Neural progenitor cell (in vitro differentiated cells): ENCODE data around the gene SRGAP3. TPM values are rescaled to one million over a fixed set of nuclear protein-coding genes. Genes with fewer than 3 reads are reported as not detected.

Source experiments
- DNase-seq: peaks from one replicate; pipeline ENCODE4 v3.0.0-alpha.2; 2016; ENCODE audit warnings: low spot score
- H2AFZ ChIP-seq: fragments of 200-600 bp; sonication (generic); replicated peaks from 2 replicates; pipeline ENCODE4 v1.6.1; 2016; ENCODE audit warnings: antibody characterized with exemption
- H3F3A ChIP-seq: fragments of 200-600 bp; sonication (generic); 2 replicates; pipeline ENCODE4 v1.6.1; 2016; ENCODE audit warnings: antibody characterized with exemption, low read depth
- H3K27ac ChIP-seq: fragments of 200-600 bp; sonication (generic); 2 replicates; pipeline ENCODE4 v1.5.1; 2016; ENCODE audit warnings: mild to moderate bottlenecking
- H3K27me3 ChIP-seq: fragments of 200-600 bp; sonication (generic); 2 replicates; pipeline ENCODE4 v1.6.1; 2016; ENCODE audit warnings: mild to moderate bottlenecking, moderate library complexity
- H3K36me3 ChIP-seq: fragments of 200-600 bp; sonication (generic); 2 replicates; pipeline ENCODE4 v1.5.1; 2016
- H3K4me1 ChIP-seq: fragments of 200-600 bp; sonication (generic); 2 replicates; pipeline ENCODE4 v1.6.1; 2016; ENCODE audit warnings: mixed run types
- H3K4me2 ChIP-seq: fragments of 200-600 bp; sonication (generic); 2 replicates; pipeline ENCODE4 v1.6.1; 2016
- H3K4me3 ChIP-seq: fragments of 200-600 bp; sonication (generic); 2 replicates; pipeline ENCODE4 v1.5.1; 2016
- H3K79me2 ChIP-seq: fragments of 200-600 bp; sonication (generic); 2 replicates; pipeline ENCODE4 v1.6.1; 2016; ENCODE audit warnings: low read depth
- H3K9ac ChIP-seq: fragments of 200-600 bp; sonication (generic); 2 replicates; pipeline ENCODE4 v1.6.1; 2016
- H3K9me3 ChIP-seq: fragments of 200-600 bp; sonication (generic); 2 replicates; pipeline ENCODE4 v1.5.1; 2016; ENCODE audit warnings: low read depth
- H4K20me1 ChIP-seq: fragments of 200-600 bp; sonication (generic); 2 replicates; pipeline ENCODE4 v1.6.1; 2016; ENCODE audit warnings: low read depth
- H3K27ac Mint-ChIP-seq: 3 replicates; pipeline ENCODE4 v1.8.0; 2021; ENCODE audit warnings: mixed read lengths
- H3K27me3 Mint-ChIP-seq: 2 replicates; pipeline ENCODE4 v1.8.0; 2022; ENCODE audit warnings: low read depth, mild to moderate bottlenecking, inconsistent platforms, moderate library complexity, mixed read lengths; ENCODE audit not compliant: insufficient read depth
- H3K36me3 Mint-ChIP-seq: 3 replicates; pipeline ENCODE4 v1.8.0; 2021; ENCODE audit warnings: mixed read lengths
- H3K4me1 Mint-ChIP-seq: 3 replicates; pipeline ENCODE4 v1.8.0; 2021; ENCODE audit warnings: mixed read lengths
- H3K4me3 Mint-ChIP-seq: 3 replicates; pipeline ENCODE4 v1.8.0; 2021; ENCODE audit warnings: mild to moderate bottlenecking, moderate library complexity, mixed read lengths
- H3K9me3 Mint-ChIP-seq: 3 replicates; pipeline ENCODE4 v1.8.0; 2020; ENCODE audit warnings: mixed read lengths
- CTCF ChIP-seq: fragments of 200-600 bp; sonication (generic); IDR thresholded peaks from 2 replicates; pipeline ENCODE4 v1.5.1; 2017; ENCODE audit warnings: antibody characterized with exemption, mild to moderate bottlenecking
- EZH2 ChIP-seq: fragments of 200-600 bp; sonication (generic); IDR thresholded peaks from 2 replicates; pipeline ENCODE4 v1.6.1; 2017; ENCODE audit warnings: antibody characterized with exemption, mild to moderate bottlenecking, moderate library complexity
- EZH2phosphoT487 ChIP-seq: fragments of 200-600 bp; sonication (generic); IDR thresholded peaks from 2 replicates; pipeline ENCODE4 v1.6.1; 2017; ENCODE audit warnings: antibody characterized with exemption
- total RNA-seq: library from RNA; depleted of rRNA; stranded (reverse); fragments of >200 nt; gene quantifications from 2 replicates; pipeline ENCODE4 v1.2.3, GENCODE V29; 2015; ENCODE audit warnings: low replicate concordance

Gene SRGAP3
- total RNA-seq, 1 donor from 2014 or later = 59.3 TPM

GRCh38 chr3:9136746-9137465 lies 112.5 kb downstream of the SRGAP3 start:
- H3K79me2 ChIP-seq = no peaks in the 10 kb centered on the region
- H3K4me2 ChIP-seq = peak overlapping the region; percentile 81
- H3K27ac ChIP-seq = no peak overlapping the region
- TF ChIP-seq CTCF = no peak
- TF ChIP-seq EZH2 = no peak
- no peak for TF ChIP-seq EZH2phosphoT487
- H4K20me1 ChIP-seq = peaks cover 21% of the 10 kb centered on the region
- H3K4me3 Mint-ChIP-seq = peak overlapping the region; percentile 79
- H3K4me1 ChIP-seq = peaks cover 26% of the 10 kb centered on the region
- no peak overlapping the region for H3K9ac ChIP-seq
- peaks cover 11% of the 10 kb centered on the region for H3K27me3 Mint-ChIP-seq
- H3K9me3 Mint-ChIP-seq = peaks cover 4% of the 10 kb centered on the region
- peaks cover 12% of the 10 kb centered on the region for H3K27me3 ChIP-seq
- H3K4me3 ChIP-seq = no peak overlapping the region
- H3K36me3 Mint-ChIP-seq = peaks cover 27% of the 10 kb centered on the region
- DNase-seq = no peak
- no peaks in the 10 kb centered on the region for H3K9me3 ChIP-seq
- H3K36me3 ChIP-seq = no peaks in the 10 kb centered on the region
- peak overlapping the region; percentile 71 for H2AFZ ChIP-seq
- peaks cover 58% of the 10 kb centered on the region for H3K4me1 Mint-ChIP-seq
- peak overlapping the region; percentile 48 for H3K27ac Mint-ChIP-seq
- H3F3A ChIP-seq = peaks cover 32% of the 10 kb centered on the region

GRCh38 chr3:9135930-9136525 lies 113.4 kb downstream of the SRGAP3 start:
- H3F3A ChIP-seq = peaks cover 32% of the 10 kb centered on the region
- TF ChIP-seq EZH2 (no peak), CTCF (no peak), EZH2phosphoT487 (no peak)
- H3K4me1 ChIP-seq = peaks cover 26% of the 10 kb centered on the region
- peak overlapping the region; percentile 81 for H3K4me2 ChIP-seq
- H4K20me1 ChIP-seq = peaks cover 21% of the 10 kb centered on the region
- peak; percentile 93 for DNase-seq
- H3K27ac ChIP-seq = no peak overlapping the region
- Mint-ChIP-seq H3K4me1 (peaks cover 59% of the 10 kb centered on the region), H3K27ac (no peak overlapping the region), H3K4me3 (peak overlapping the region; percentile 79), H3K27me3 (peaks cover 11% of the 10 kb centered on the region), H3K36me3 (peaks cover 23% of the 10 kb centered on the region), H3K9me3 (peaks cover 4% of the 10 kb centered on the region)
- H3K27me3 ChIP-seq = peaks cover 12% of the 10 kb centered on the region
- H3K79me2 ChIP-seq = no peaks in the 10 kb centered on the region
- peak overlapping the region; percentile 71 for H2AFZ ChIP-seq
- H3K36me3 ChIP-seq = no peaks in the 10 kb centered on the region
- no peak overlapping the region for H3K9ac ChIP-seq
- no peaks in the 10 kb centered on the region for H3K9me3 ChIP-seq
- H3K4me3 ChIP-seq = peak overlapping the region; percentile 45

- peaks cover 32% of the 10 kb centered on the region for H3F3A ChIP-seq
- H3K4me2 ChIP-seq = peak overlapping the region; percentile 81
- H3K27ac ChIP-seq = no peak overlapping the region
- peaks cover 22% of the 10 kb centered on the region for H3K36me3 Mint-ChIP-seq
- peak overlapping the region; percentile 45 for H3K4me3 ChIP-seq
- no peak overlapping the region for H2AFZ ChIP-seq
- peaks cover 21% of the 10 kb centered on the region for H4K20me1 ChIP-seq
- H3K79me2 ChIP-seq = no peaks in the 10 kb centered on the region
- peaks cover 12% of the 10 kb centered on the region for H3K27me3 ChIP-seq
- H3K4me1 ChIP-seq = peaks cover 26% of the 10 kb centered on the region
- peaks cover 61% of the 10 kb centered on the region for H3K4me1 Mint-ChIP-seq
- DNase-seq = no peak
- H3K27ac Mint-ChIP-seq = no peak overlapping the region
- no peaks in the 10 kb centered on the region for H3K9me3 ChIP-seq
- H3K27me3 Mint-ChIP-seq = peaks cover 11% of the 10 kb centered on the region
- no peak for TF ChIP-seq EZH2phosphoT487
- TF ChIP-seq CTCF = peak; percentile 9
- H3K9me3 Mint-ChIP-seq = peaks cover 2% of the 10 kb centered on the region
- H3K9ac ChIP-seq = no peak overlapping the region
- H3K36me3 ChIP-seq = no peaks in the 10 kb centered on the region
- H3K4me3 Mint-ChIP-seq = peak overlapping the region; percentile 64
These were observed 113.9 kb downstream of the SRGAP3 start for GRCh38 chr3:9135526-9135925.
